Measurements from ENCODE around the gene PRKCQ. TPM values are rescaled to one million over a fixed set of nuclear protein-coding genes. Genes with fewer than 3 reads are reported as not detected.

Gene PRKCQ
- total RNA-seq, 2 experiments from 2014 or later, result 49.5 to 53.0 TPM

GRCh38 chr10:6567203-6567703, 12.8 kb downstream of the PRKCQ start:
- H3K4me1 Mint-ChIP-seq (ENCODE audit: low read depth), result peaks cover 89% of the 10 kb centered on the region
- CTCF ChIA-PET, result interaction anchor here (1.1 to 2.2 kb wide), 3 partner anchors 10 to 121 kb away, joined by 4 to 7 read pairs (median 5); no protein-coding TSS in a partner anchor
- H3K27me3 Mint-ChIP-seq (ENCODE audit: low read depth), result no peaks in the 10 kb centered on the region
- H3K36me3 Mint-ChIP-seq (ENCODE audit: low read depth), result peaks cover 10% of the 10 kb centered on the region
- H3K9me3 Mint-ChIP-seq, result no peaks in the 10 kb centered on the region
- intact Hi-C loops (cut with micrococcal nuclease), result loop anchor here (10.0 kb wide), 1 partner anchor 362 kb away; the partner anchor contains the start of gene PFKFB3
- no peak for DNase-seq
- no peak overlapping the region for H3K4me3 Mint-ChIP-seq
- peak overlapping the region; percentile 10 for H3K27ac Mint-ChIP-seq

- Mint-ChIP-seq H3K36me3 (ENCODE audit: low read depth) (peaks cover 14% of the 10 kb centered on the region), H3K4me3 (no peak overlapping the region), H3K27ac (no peak overlapping the region), H3K27me3 (ENCODE audit: low read depth) (no peaks in the 10 kb centered on the region), H3K4me1 (ENCODE audit: low read depth) (peaks cover 84% of the 10 kb centered on the region), H3K9me3 (no peaks in the 10 kb centered on the region)
- CTCF ChIA-PET, result interaction anchor here (0.9 to 1.2 kb wide), 3 partner anchors 13 to 91 kb away, joined by 4 to 8 read pairs (median 5); no protein-coding TSS in a partner anchor
- intact Hi-C loops (cut with micrococcal nuclease), result loop anchor here (10.0 kb wide), 1 partner anchor 361 kb away; the partner anchor contains the start of gene PFKFB3
- no peak for DNase-seq
These were observed 14.5 kb downstream of the PRKCQ start for GRCh38 chr10:6565588-6565987.

- CTCF ChIA-PET, result interaction anchor here (0.6 to 1.9 kb wide), 2 partner anchors 10 to 48 kb away, joined by 3 to 8 read pairs; no protein-coding TSS in a partner anchor
- H3K4me1 Mint-ChIP-seq (ENCODE audit: low read depth), result peaks cover 80% of the 10 kb centered on the region
- H3K27ac Mint-ChIP-seq, result peak overlapping the region; percentile 82
- peak overlapping the region; percentile 61 for H3K4me3 Mint-ChIP-seq
- no peaks in the 10 kb centered on the region for H3K9me3 Mint-ChIP-seq
- no peaks in the 10 kb centered on the region for H3K27me3 Mint-ChIP-seq (ENCODE audit: low read depth)
- intact Hi-C loops (cut with micrococcal nuclease), result loop anchor here (10.0 kb wide), 1 partner anchor 360 kb away; the partner anchor contains the start of gene PFKFB3
- H3K36me3 Mint-ChIP-seq (ENCODE audit: low read depth), result peaks cover 10% of the 10 kb centered on the region
- DNase-seq, result no peak
These were observed 15.7 kb downstream of the PRKCQ start for GRCh38 chr10:6564367-6564766.

DNA sequence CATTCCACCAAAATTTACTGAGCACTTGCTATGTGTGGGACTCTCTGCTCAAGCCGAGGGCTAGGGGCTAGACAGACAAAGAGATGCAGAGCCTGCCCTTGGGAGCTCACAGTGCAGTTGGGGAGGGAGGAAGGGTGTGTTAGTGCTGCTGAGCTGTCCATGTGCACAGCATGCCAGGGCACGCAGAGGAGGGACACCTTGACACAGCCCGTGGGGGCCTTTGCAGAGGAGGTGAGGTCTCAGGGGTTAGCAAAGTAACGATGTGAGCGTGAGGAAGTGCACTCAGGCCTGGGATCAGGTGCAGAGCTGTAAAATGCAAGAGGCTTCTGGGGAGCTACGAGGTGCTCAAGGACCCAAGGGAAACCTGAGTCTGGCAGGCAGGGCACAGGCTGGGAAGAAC, 16.3 kb downstream of the PRKCQ start:
- Mint-ChIP-seq H3K27ac (peak overlapping the region; percentile 82), H3K4me3 (peak overlapping the region; percentile 61), H3K9me3 (no peaks in the 10 kb centered on the region), H3K36me3 (ENCODE audit: low read depth) (peaks cover 8% of the 10 kb centered on the region), H3K27me3 (ENCODE audit: low read depth) (no peaks in the 10 kb centered on the region), H3K4me1 (ENCODE audit: low read depth) (peaks cover 80% of the 10 kb centered on the region)
- CTCF ChIA-PET, result interaction anchor here (0.6 to 1.9 kb wide), 5 partner anchors 11 to 84 kb away, joined by 3 to 8 read pairs (median 3); no protein-coding TSS in a partner anchor
- intact Hi-C loops (cut with micrococcal nuclease), result loop anchor here (1.0 to 10.0 kb wide), 3 partner anchors 15 to 359 kb away; partner anchors contain the start of gene PFKFB3
- DNase-seq, result peak; percentile 17

- H3K4me1 Mint-ChIP-seq (ENCODE audit: low read depth), result peaks cover 85% of the 10 kb centered on the region
- no peaks in the 10 kb centered on the region for H3K27me3 Mint-ChIP-seq (ENCODE audit: low read depth)
- intact Hi-C loops (cut with micrococcal nuclease), result loop anchor here (1.0 to 10.0 kb wide), 3 partner anchors 15 to 358 kb away; partner anchors contain the start of gene PFKFB3
- CTCF ChIA-PET, result interaction anchor here (0.6 to 1.9 kb wide), 9 partner anchors 9 to 91 kb away, joined by 3 to 8 read pairs (median 4); no protein-coding TSS in a partner anchor
- peak overlapping the region; percentile 82 for H3K27ac Mint-ChIP-seq
- peak; percentile 84 for DNase-seq
- peaks cover 10% of the 10 kb centered on the region for H3K36me3 Mint-ChIP-seq (ENCODE audit: low read depth)
- H3K9me3 Mint-ChIP-seq, result no peaks in the 10 kb centered on the region
- H3K4me3 Mint-ChIP-seq, result peak overlapping the region; percentile 61
These were observed 17.0 kb downstream of the PRKCQ start for GRCh38 chr10:6563075-6563474.

DNA sequence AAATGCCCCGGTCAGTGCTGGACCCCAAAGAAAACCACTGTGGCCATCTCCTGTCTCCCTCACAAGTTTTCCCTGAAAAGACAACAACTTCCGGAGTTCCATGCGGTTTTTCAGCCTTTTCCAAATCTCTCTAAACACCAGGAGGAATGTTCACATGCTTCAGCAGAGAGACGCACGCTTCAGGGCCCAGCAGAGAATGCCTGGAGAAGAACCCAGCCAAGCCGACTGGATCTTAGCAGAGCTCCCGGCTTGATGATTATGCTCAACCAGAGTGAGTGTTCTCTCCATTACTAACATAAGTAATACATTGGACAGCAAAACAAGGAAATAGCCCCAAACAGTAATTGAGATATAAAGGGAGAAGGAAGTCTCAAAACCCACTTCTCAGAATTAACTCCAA, 17.9 kb downstream of the PRKCQ start:
- intact Hi-C loops (cut with micrococcal nuclease), result loop anchor here (10.0 kb wide), 1 partner anchor 357 kb away; the partner anchor contains the start of gene PFKFB3
- no peak for DNase-seq
- Mint-ChIP-seq H3K27ac (no peak overlapping the region), H3K36me3 (ENCODE audit: low read depth) (peaks cover 16% of the 10 kb centered on the region), H3K9me3 (no peaks in the 10 kb centered on the region), H3K4me3 (peak overlapping the region; percentile 13), H3K4me1 (ENCODE audit: low read depth) (peaks cover 87% of the 10 kb centered on the region), H3K27me3 (ENCODE audit: low read depth) (no peaks in the 10 kb centered on the region)
- CTCF ChIA-PET, result interaction anchor here (0.9 to 1.9 kb wide), 4 partner anchors 9 to 85 kb away, joined by 3 to 4 read pairs (median 4); no protein-coding TSS in a partner anchor

DNA sequence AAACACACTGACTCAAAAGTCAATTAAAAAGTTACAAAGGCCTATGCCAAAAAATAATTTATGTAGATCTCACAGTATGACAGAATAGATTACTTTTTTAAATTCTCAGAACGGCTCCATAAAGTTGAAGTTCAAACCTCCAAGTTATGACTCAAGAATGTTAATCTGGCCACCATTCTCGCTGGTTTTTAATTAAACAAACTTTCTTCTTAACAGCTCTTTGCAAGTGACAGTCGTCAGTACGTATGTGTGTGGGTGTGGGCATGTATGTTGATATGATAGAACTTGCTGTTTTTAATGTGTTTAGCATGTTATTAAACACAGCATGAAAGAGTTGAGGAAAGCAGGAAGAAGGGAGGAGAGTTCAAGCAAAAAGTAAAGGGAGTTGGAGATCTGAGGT, 18.5 kb downstream of the PRKCQ start:
- no peak overlapping the region for H3K4me3 Mint-ChIP-seq
- no peaks in the 10 kb centered on the region for H3K27me3 Mint-ChIP-seq (ENCODE audit: low read depth)
- peaks cover 87% of the 10 kb centered on the region for H3K4me1 Mint-ChIP-seq (ENCODE audit: low read depth)
- H3K27ac Mint-ChIP-seq, result peak overlapping the region; percentile 28
- DNase-seq, result no peak
- intact Hi-C loops (cut with micrococcal nuclease), result loop anchor here (10.0 kb wide), 1 partner anchor 357 kb away; the partner anchor contains the start of gene PFKFB3
- CTCF ChIA-PET, result interaction anchor here (0.7 to 1.8 kb wide), 5 partner anchors 10 to 106 kb away, joined by 3 to 5 read pairs (median 4); partner anchors contain the start of gene PRKCQ
- H3K36me3 Mint-ChIP-seq (ENCODE audit: low read depth), result peaks cover 21% of the 10 kb centered on the region
- no peaks in the 10 kb centered on the region for H3K9me3 Mint-ChIP-seq

GRCh38 chr10:6558759-6559461, 21.2 kb downstream of the PRKCQ start:
- DNase-seq, result peak; percentile 28
- Mint-ChIP-seq H3K27ac (peak overlapping the region; percentile 32), H3K36me3 (ENCODE audit: low read depth) (peaks cover 21% of the 10 kb centered on the region)

DNA sequence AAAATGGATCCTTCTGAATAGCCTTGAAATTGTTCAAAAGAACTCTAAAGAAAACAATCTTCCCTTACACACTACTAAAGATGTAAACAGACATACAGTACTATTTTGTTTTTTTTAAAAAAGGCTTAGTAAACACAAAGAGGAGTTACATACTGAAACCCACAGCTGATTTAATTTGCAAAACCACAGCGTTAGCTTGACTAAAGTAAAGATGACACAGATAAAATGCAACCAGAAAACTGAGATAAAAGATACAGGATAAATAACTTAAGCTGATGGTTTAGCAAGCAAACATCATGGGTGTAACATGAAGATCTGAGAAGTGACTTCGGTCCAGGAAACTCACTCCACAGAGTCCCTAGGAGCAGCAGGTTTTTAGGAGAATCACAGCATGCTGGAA, 21.8 kb downstream of the PRKCQ start:
- Mint-ChIP-seq H3K9me3 (no peaks in the 10 kb centered on the region), H3K27ac (peak overlapping the region; percentile 32), H3K36me3 (ENCODE audit: low read depth) (peaks cover 21% of the 10 kb centered on the region), H3K27me3 (ENCODE audit: low read depth) (no peaks in the 10 kb centered on the region), H3K4me3 (no peak overlapping the region), H3K4me1 (ENCODE audit: low read depth) (peaks cover 81% of the 10 kb centered on the region)
- no peak for DNase-seq
- CTCF ChIA-PET, result interaction anchor here (1.2 to 1.5 kb wide), 2 partner anchors 28 to 472 kb away, joined by 3 to 5 read pairs; no protein-coding TSS in a partner anchor
- intact Hi-C loops (cut with micrococcal nuclease), result loop anchor here (1.0 kb wide), 1 partner anchor 15 kb away; no protein-coding TSS in a partner anchor

More at GRCh38 chr10:6558759-6559461, 21.2 kb downstream of the PRKCQ start:
- H3K27me3 Mint-ChIP-seq (ENCODE audit: low read depth), result no peaks in the 10 kb centered on the region
- peaks cover 82% of the 10 kb centered on the region for H3K4me1 Mint-ChIP-seq (ENCODE audit: low read depth)
- no peaks in the 10 kb centered on the region for H3K9me3 Mint-ChIP-seq
- intact Hi-C loops (cut with micrococcal nuclease), result loop anchor here (1.0 kb wide), 1 partner anchor 16 kb away; no protein-coding TSS in a partner anchor
- CTCF ChIA-PET, result interaction anchor here (0.6 to 0.7 kb wide), 2 partner anchors 15 to 111 kb away, joined by 3 to 4 read pairs; no protein-coding TSS in a partner anchor
- H3K4me3 Mint-ChIP-seq, result no peak overlapping the region

DNA sequence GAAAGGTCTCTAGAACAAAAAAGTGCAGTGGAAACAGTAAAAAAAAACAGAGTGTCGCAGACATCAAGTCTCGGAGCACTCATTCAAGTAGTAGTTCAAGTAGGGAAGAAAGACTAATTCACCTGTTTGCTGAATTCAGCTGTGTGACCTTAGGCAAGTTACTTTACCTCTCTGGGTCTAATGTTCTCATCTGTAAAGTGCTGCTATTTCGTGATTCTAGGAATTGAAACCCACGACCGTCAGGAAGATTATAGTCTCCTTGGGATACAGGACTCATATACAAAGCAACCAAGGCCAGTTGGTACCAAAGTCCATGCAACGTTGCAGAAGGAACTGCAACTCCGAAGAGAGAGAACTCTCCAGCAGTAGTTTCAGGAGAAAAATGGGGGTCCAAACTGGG, 26.1 kb downstream of the PRKCQ start:
- CTCF ChIA-PET, result interaction anchor here (0.6 to 1.7 kb wide), 2 partner anchors 23 to 37 kb away, joined by 3 to 6 read pairs; no protein-coding TSS in a partner anchor
- H3K36me3 Mint-ChIP-seq (ENCODE audit: low read depth), result peaks cover 15% of the 10 kb centered on the region
- peak overlapping the region; percentile 10 for H3K27ac Mint-ChIP-seq
- no peaks in the 10 kb centered on the region for H3K27me3 Mint-ChIP-seq (ENCODE audit: low read depth)
- H3K4me3 Mint-ChIP-seq, result no peak overlapping the region
- intact Hi-C loops (cut with micrococcal nuclease), result no loop called here
- no peak for DNase-seq
- peaks cover 62% of the 10 kb centered on the region for H3K4me1 Mint-ChIP-seq (ENCODE audit: low read depth)
- H3K9me3 Mint-ChIP-seq, result peaks cover 2% of the 10 kb centered on the region

DNA sequence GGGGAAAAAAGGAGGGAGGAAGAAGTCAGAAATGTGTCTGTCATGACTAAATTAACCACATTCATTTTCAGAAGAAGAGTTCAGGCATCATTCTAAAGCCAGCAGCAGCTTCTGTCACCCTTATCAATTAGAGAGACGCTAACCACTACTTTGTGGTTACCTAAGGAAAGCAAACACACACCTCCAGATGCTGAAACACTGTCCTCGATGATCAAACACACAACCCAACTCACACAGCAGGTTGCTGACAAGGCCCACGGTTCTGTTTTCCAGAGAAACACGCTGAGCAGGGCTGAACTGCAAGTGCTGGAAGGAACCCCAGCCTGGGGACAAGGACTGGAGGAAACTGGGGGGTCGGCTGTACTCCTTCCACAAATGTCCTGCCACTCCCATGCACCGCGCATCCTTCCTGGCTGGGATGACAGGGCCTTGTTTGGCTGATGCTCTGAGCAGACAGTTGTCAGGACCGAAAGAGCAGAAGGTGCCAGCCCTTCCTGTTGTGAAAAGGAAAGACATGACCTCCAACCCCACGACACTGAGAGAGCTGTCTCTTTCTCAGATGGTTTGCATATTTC, 36.6 kb downstream of the PRKCQ start:
- no peaks in the 10 kb centered on the region for H3K27me3 Mint-ChIP-seq (ENCODE audit: low read depth)
- H3K4me1 Mint-ChIP-seq (ENCODE audit: low read depth), result peaks cover 72% of the 10 kb centered on the region
- peaks cover 2% of the 10 kb centered on the region for H3K36me3 Mint-ChIP-seq (ENCODE audit: low read depth)
- H3K4me3 Mint-ChIP-seq, result peak overlapping the region; percentile 87
- intact Hi-C loops (cut with micrococcal nuclease), result loop anchor here (1.0 to 5.0 kb wide), 9 partner anchors 13 to 266 kb away; no protein-coding TSS in a partner anchor
- DNase-seq, result peak; percentile 67
- H3K9me3 Mint-ChIP-seq, result no peaks in the 10 kb centered on the region
- peak overlapping the region; percentile 99 for H3K27ac Mint-ChIP-seq
- CTCF ChIA-PET, result interaction anchor here (0.8 to 2.0 kb wide), 5 partner anchors 11 to 97 kb away, joined by 3 to 6 read pairs (median 4); no protein-coding TSS in a partner anchor
